Karpas-422 (cell line): Measurements from ENCODE around the gene CTTNBP2. TPM values are rescaled to one million over a fixed set of nuclear protein-coding genes. Genes with fewer than 3 reads are reported as not detected.

Experiments
- DNase-seq: peaks from one replicate; pipeline ENCODE4 v3.0.0-alpha.2; 2015
- H2AFZ ChIP-seq: fragments of 200-600 bp; sonication (generic); 2 replicates; pipeline ENCODE4 v1.6.1; 2014; ENCODE audit warnings: antibody characterized with exemption, low read length, mixed read lengths
- H3K27ac ChIP-seq: fragments of 200-600 bp; sonication (generic); 2 replicates; pipeline ENCODE4 v1.5.1; 2014; ENCODE audit warnings: mild to moderate bottlenecking, low read length, moderate library complexity
- H3K27me3 ChIP-seq: fragments of 200-600 bp; sonication (generic); 2 replicates; pipeline ENCODE4 v1.6.1; 2014; ENCODE audit warnings: low read length, mixed read lengths
- H3K36me3 ChIP-seq: fragments of 200-600 bp; sonication (generic); 2 replicates; pipeline ENCODE4 v1.6.1; 2014; ENCODE audit warnings: low read length, mixed read lengths; ENCODE audit not compliant: insufficient read depth
- H3K4me1 ChIP-seq: fragments of 200-600 bp; sonication (generic); 2 replicates; pipeline ENCODE4 v1.6.1; 2014; ENCODE audit warnings: mild to moderate bottlenecking, low read length, mixed read lengths
- H3K4me2 ChIP-seq: fragments of 200-600 bp; sonication (generic); 2 replicates; pipeline ENCODE4 v1.6.1; 2014; ENCODE audit warnings: low read length, low read depth, mild to moderate bottlenecking; ENCODE audit not compliant: poor library complexity, severe bottlenecking
- H3K4me3 ChIP-seq: fragments of 200-600 bp; sonication (generic); 2 replicates; pipeline ENCODE4 v1.5.1; 2014; ENCODE audit warnings: mild to moderate bottlenecking, antibody characterized with exemption, low read length, mixed read lengths
- H3K79me2 ChIP-seq: fragments of 200-600 bp; sonication (generic); 2 replicates; pipeline ENCODE4 v1.6.1; 2014; ENCODE audit warnings: mild to moderate bottlenecking, low read length, mixed read lengths
- H3K9ac ChIP-seq: fragments of 200-600 bp; sonication (generic); 2 replicates; pipeline ENCODE4 v1.6.0; 2014; ENCODE audit warnings: low read length
- H3K9me2 ChIP-seq: fragments of 200-600 bp; sonication (generic), shearing (Covaris generic); replicated peaks from 2 replicates; pipeline ENCODE4 v1.6.0; 2014; ENCODE audit warnings: mild to moderate bottlenecking, low read length, moderate library complexity; ENCODE audit not compliant: insufficient read depth
- H3K9me3 ChIP-seq: fragments of 300-700, 200-600 bp; sonication (generic); 2 replicates; pipeline ENCODE4 v1.6.1; 2014; ENCODE audit warnings: low read length, mixed read lengths
- H4K20me1 ChIP-seq: fragments of 200-600 bp; sonication (generic); 2 replicates; pipeline ENCODE4 v1.6.1; 2014; ENCODE audit warnings: mild to moderate bottlenecking, antibody characterized with exemption, low read length, low read depth; ENCODE audit not compliant: insufficient read depth
- total RNA-seq: library from RNA; depleted of rRNA; stranded (reverse); fragments of >200 nt; shearing (Covaris generic); gene quantifications from 2 replicates; pipeline ENCODE4 v1.2.3, GENCODE V29; 2014; ENCODE audit warnings: low replicate concordance

The CTTNBP2 gene
- total RNA-seq, 1 experiment from 2014 or later: not detected

DNA sequence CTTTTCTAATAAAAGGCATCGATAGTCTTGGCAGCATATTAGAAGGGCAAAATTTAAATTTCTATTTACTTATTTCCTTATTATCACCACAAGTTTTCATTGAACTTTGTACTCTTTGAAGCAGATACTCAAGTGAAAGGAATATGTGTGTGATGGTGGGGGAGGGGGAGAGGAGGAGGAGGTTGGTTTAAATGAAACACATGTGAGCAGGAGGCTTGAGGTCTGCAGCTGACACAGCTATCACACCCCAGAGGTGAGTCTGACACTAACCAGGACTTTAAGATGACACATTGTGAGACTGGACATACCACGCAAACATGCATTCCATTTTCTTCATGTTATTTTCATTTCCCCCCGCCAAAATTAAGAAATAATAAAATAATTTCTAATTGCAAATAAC, 63.3 kb downstream of the CTTNBP2 start:
- H4K20me1 ChIP-seq: no peaks in the 10 kb centered on the region
- no peaks in the 10 kb centered on the region for H3K79me2 ChIP-seq
- H2AFZ ChIP-seq: no peak overlapping the region
- no peaks in the 10 kb centered on the region for H3K4me1 ChIP-seq
- H3K4me2 ChIP-seq: no peak overlapping the region
- no peaks in the 10 kb centered on the region for H3K9me2 ChIP-seq
- DNase-seq: no peak
- H3K9me3 ChIP-seq: no peaks in the 10 kb centered on the region
- H3K4me3 ChIP-seq: no peak overlapping the region
- H3K36me3 ChIP-seq: no peaks in the 10 kb centered on the region
- H3K9ac ChIP-seq: no peak overlapping the region
- H3K27ac ChIP-seq: no peak overlapping the region
- no peaks in the 10 kb centered on the region for H3K27me3 ChIP-seq

DNA sequence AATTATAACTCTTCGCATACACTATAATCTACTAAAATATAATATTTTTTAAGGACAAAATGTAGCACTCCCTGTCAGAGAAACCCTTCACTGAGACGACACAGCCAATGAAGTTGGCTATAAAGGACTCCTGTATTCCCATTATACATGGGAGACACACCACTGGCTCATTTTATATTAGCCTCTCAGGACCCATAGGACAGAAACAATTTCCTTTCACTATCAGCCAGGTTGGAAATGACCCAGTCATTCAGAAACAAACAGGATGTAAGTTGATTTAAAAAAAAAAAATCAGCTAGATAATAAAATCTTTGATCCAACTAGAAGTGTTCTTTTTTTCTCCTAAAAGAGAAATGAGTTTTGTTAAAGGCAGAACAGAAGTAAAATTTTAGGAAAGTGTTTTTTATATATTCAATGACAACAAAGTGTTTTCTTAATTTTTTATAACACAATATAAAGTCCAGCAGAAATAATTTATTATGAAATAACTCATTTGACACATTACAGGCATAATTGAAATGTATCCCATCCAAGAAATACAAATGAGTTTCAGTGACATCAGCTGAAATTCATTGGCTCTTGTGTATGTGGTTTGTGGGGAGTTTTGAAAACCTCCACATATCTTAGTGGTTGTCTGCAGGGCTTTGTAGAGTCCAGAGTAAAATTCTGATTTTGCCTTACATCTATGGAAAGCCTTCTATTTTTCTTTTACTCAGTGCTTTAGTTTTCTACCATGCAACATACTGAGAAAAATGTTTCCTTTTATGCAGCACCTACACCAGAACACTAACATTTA, 64.1 kb downstream of the CTTNBP2 start:
- Histone ChIP-seq H3K27ac (no peak overlapping the region), H3K4me3 (no peak overlapping the region), H3K79me2 (no peaks in the 10 kb centered on the region), H3K36me3 (no peaks in the 10 kb centered on the region), H3K27me3 (no peaks in the 10 kb centered on the region), H3K9me3 (no peaks in the 10 kb centered on the region), H2AFZ (no peak overlapping the region), H3K9ac (no peak overlapping the region), H3K4me2 (no peak overlapping the region), H3K4me1 (no peaks in the 10 kb centered on the region), H3K9me2 (no peaks in the 10 kb centered on the region), H4K20me1 (no peaks in the 10 kb centered on the region)
- no peak for DNase-seq

DNA sequence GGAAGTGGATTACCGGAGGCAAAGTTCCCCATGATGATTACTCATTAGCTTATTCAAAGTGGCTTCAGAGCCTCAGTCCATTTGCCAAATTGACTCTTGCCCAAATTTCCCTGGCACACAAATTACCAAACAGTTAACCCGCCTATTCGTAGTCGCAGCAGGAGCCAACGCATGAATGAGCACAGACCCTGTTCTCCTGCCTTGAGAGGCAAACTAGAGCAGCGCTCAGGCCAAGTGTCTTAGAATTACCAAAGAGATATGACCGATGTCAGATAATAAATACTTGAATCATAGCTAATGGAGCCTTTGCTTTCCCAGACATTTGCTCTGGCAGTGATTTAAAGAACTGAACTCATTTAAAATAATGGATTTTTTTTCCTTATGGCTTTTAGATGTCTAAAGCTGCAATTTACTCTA, 64.9 kb downstream of the CTTNBP2 start:
- Histone ChIP-seq H3K4me2 (no peak overlapping the region), H3K36me3 (no peaks in the 10 kb centered on the region), H2AFZ (no peak overlapping the region), H3K4me1 (no peaks in the 10 kb centered on the region), H4K20me1 (no peaks in the 10 kb centered on the region), H3K79me2 (no peaks in the 10 kb centered on the region), H3K27ac (no peak overlapping the region), H3K9ac (no peak overlapping the region), H3K27me3 (no peaks in the 10 kb centered on the region), H3K9me2 (no peaks in the 10 kb centered on the region), H3K9me3 (no peaks in the 10 kb centered on the region), H3K4me3 (no peak overlapping the region)
- no peak for DNase-seq

DNA sequence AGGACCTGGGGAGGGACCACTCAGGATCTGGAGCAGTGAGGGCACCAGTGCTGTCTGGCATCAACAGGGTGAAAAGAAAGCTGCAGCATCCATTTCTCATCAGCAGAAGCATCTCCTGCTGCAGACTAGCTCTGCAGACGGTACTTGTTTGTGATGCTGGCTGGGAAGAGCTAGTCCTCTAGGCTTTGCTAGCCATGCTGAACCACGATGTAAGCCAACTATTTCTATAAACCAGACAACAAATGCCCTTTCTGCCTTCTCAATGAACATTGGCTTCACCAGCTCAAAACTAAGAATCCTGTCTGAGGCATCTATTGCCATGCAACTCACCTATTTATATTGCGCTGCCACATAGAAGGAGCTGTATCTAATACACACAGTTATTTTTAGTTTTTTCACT, 65.6 kb downstream of the CTTNBP2 start:
- H3K9me2 ChIP-seq: no peaks in the 10 kb centered on the region
- H3K36me3 ChIP-seq: no peaks in the 10 kb centered on the region
- H3K9ac ChIP-seq: no peak overlapping the region
- H3K4me2 ChIP-seq: no peak overlapping the region
- no peak for DNase-seq
- H3K27me3 ChIP-seq: no peaks in the 10 kb centered on the region
- no peak overlapping the region for H3K27ac ChIP-seq
- no peaks in the 10 kb centered on the region for H3K79me2 ChIP-seq
- H3K4me1 ChIP-seq: no peaks in the 10 kb centered on the region
- no peaks in the 10 kb centered on the region for H4K20me1 ChIP-seq
- no peaks in the 10 kb centered on the region for H3K9me3 ChIP-seq
- H3K4me3 ChIP-seq: no peak overlapping the region
- H2AFZ ChIP-seq: no peak overlapping the region

DNA sequence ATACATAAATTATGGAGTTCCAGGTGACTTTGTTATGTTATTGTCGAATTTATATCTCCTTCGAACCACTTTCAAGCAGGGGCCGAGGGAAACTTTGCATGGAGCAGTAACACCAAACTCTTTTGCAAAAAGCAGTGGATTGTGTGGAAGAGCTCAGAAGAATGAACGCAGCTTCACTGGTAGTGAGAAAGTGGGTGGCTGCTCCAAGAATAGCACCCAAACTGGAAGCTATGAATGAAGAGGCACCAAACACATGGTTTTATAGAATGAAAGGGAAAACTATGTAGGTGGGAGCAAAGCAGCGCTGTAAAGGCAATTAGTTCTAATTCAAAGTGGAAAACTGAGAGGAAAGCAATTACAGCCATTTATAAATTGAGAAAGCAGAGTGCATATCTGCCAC, 67.2 kb downstream of the CTTNBP2 start:
- no peaks in the 10 kb centered on the region for H3K27me3 ChIP-seq
- H3K36me3 ChIP-seq: no peaks in the 10 kb centered on the region
- no peaks in the 10 kb centered on the region for H3K9me3 ChIP-seq
- no peak overlapping the region for H2AFZ ChIP-seq
- no peak overlapping the region for H3K9ac ChIP-seq
- no peak overlapping the region for H3K27ac ChIP-seq
- DNase-seq: no peak
- no peaks in the 10 kb centered on the region for H4K20me1 ChIP-seq
- H3K4me1 ChIP-seq: no peaks in the 10 kb centered on the region
- H3K4me3 ChIP-seq: no peak overlapping the region
- H3K9me2 ChIP-seq: no peaks in the 10 kb centered on the region
- no peak overlapping the region for H3K4me2 ChIP-seq
- H3K79me2 ChIP-seq: no peaks in the 10 kb centered on the region

DNA sequence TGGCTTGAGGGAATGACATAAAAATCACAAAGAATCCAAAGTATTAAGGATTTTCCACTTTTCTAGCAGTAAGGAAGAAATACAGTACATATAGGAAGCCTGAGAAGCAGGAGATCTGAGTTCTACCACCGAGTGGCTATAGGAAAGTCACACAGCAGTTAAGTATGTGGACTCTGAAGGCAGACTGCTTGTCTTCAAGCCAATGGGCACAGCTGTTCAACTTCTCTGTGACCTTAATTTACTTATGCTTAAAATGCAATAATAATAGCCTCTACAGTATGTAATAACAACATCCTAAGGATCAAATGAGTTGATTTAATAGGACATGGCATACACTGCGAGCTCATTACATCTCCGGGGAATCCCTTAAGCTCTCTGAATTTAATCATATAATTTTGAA, 68.0 kb downstream of the CTTNBP2 start:
- no peak overlapping the region for H2AFZ ChIP-seq
- H3K4me2 ChIP-seq: no peak overlapping the region
- H3K4me1 ChIP-seq: no peaks in the 10 kb centered on the region
- no peaks in the 10 kb centered on the region for H3K79me2 ChIP-seq
- no peak overlapping the region for H3K9ac ChIP-seq
- no peaks in the 10 kb centered on the region for H3K27me3 ChIP-seq
- no peaks in the 10 kb centered on the region for H4K20me1 ChIP-seq
- H3K36me3 ChIP-seq: no peaks in the 10 kb centered on the region
- no peak overlapping the region for H3K4me3 ChIP-seq
- no peaks in the 10 kb centered on the region for H3K9me2 ChIP-seq
- no peak overlapping the region for H3K27ac ChIP-seq
- DNase-seq: no peak
- no peaks in the 10 kb centered on the region for H3K9me3 ChIP-seq

DNA sequence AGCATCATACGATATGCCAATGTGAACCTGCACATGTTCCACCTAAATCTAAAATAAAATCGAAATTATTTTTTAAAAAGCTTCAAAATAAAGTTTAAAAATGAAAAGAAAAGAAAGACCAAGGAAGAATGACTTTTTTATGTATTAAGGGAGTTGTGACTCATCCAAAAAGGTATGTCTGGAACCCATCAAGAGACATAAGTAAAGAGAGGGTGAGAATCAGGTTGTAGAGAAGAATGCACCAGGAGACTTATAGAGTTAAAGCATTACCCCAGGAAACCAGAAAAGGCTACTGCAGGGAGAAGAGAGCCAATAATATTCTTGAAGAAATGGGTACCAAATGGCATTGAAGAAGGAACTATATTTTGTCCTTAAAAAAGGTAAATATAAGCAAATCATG, 69.8 kb downstream of the CTTNBP2 start:
- no peak overlapping the region for H3K4me2 ChIP-seq

DNA sequence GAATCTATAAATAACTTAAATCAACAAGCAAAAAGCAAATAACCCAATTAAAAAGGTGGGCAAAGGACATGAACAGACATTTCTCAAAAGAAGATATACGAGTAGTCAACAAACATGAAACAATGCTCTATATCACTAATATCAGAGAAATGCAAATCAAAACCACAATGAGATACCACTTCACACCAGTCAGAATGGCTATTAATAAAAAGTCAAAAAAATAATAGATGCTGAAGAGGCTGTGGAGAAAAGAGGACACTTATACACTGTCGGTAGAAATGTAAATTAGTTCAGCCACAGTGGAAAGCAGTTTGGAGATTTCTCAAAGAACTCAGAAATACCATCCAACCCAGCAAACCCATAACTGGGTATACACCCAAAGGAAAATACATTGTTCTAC, 70.6 kb downstream of the CTTNBP2 start:
- Histone ChIP-seq H3K9ac (no peak overlapping the region), H2AFZ (no peak overlapping the region), H3K4me2 (no peak overlapping the region), H3K27ac (no peak overlapping the region), H4K20me1 (no peaks in the 10 kb centered on the region), H3K4me1 (no peaks in the 10 kb centered on the region), H3K9me3 (no peaks in the 10 kb centered on the region), H3K9me2 (no peaks in the 10 kb centered on the region), H3K27me3 (no peaks in the 10 kb centered on the region), H3K4me3 (no peak overlapping the region), H3K36me3 (no peaks in the 10 kb centered on the region), H3K79me2 (no peaks in the 10 kb centered on the region)
- DNase-seq: no peak

More for the DNA sequence above, 69.8 kb downstream of the CTTNBP2 start:
- Histone ChIP-seq H3K36me3 (no peaks in the 10 kb centered on the region), H3K27ac (no peak overlapping the region), H2AFZ (no peak overlapping the region), H3K79me2 (no peaks in the 10 kb centered on the region), H3K4me1 (no peaks in the 10 kb centered on the region), H3K27me3 (no peaks in the 10 kb centered on the region), H3K9ac (no peak overlapping the region), H3K9me2 (no peaks in the 10 kb centered on the region), H4K20me1 (no peaks in the 10 kb centered on the region), H3K9me3 (no peaks in the 10 kb centered on the region), H3K4me3 (no peak overlapping the region)
- no peak for DNase-seq
